MM.1S (cell line): ENCODE measurements around the gene IRAG1.

Source experiments
- CTCF ChIP-seq: fragments of 300-600 bp; sonication (generic); IDR thresholded peaks from 2 replicates; pipeline ENCODE4 v1.5.1; 2016; ENCODE audit warnings: antibody characterized with exemption, low read length, mixed read lengths
- EZH2 ChIP-seq: fragments of 300-600 bp; sonication (generic); optimal IDR thresholded peaks from 2 replicates; pipeline ENCODE3; 2017; ENCODE audit warnings: low read depth, mild to moderate bottlenecking, antibody characterized with exemption, low read length, mixed read lengths

GRCh38 chr11:10697323-10697620, 3.7 kb upstream of the IRAG1 start:
- TF ChIP-seq CTCF (no peak), EZH2 (no peak)
